Ramos (cell line): Measurements from ENCODE around the gene GBF1.
"Not testable (repeated sequence)": the region's sequence is repeated elsewhere in the genome, so short reads cannot be mapped to it uniquely, and the experiment has no call there.

Experiments used
- in situ Hi-C: fragments of 300-500 bp; cut with MboI; formaldehyde crosslinking; loops from one replicate; pipeline ENCODE4 v1.14.3; 2022; ENCODE audit warnings: low sequenced_read_pairs; ENCODE audit not compliant: unreplicated experiment

The GBF1 gene

GRCh38 chr10:102291221-102291905 lies 46.0 kb downstream of the GBF1 start:
- in situ Hi-C loops: no loop called here

GRCh38 chr10:102297101-102297500 lies 51.8 kb downstream of the GBF1 start:
- in situ Hi-C loops: no loop called here

GRCh38 chr10:102298899-102299298 lies 53.6 kb downstream of the GBF1 start:
- in situ Hi-C loops: no loop called here

- in situ Hi-C loops: no loop called here
Measured at GRCh38 chr10:102299873-102300272, 54.5 kb downstream of the GBF1 start.

GRCh38 chr10:102300278-102300843 lies 55.0 kb downstream of the GBF1 start:
- in situ Hi-C loops: no loop called here

- in situ Hi-C loops: not testable (repeated sequence)
Measured at GRCh38 chr10:102300912-102301311, 55.6 kb downstream of the GBF1 start.

- in situ Hi-C loops: not testable (repeated sequence)
Measured at GRCh38 chr10:102301332-102301731, 56.0 kb downstream of the GBF1 start.

- in situ Hi-C loops: no loop called here
Measured at GRCh38 chr10:102302611-102303010, 57.3 kb downstream of the GBF1 start.

- in situ Hi-C loops: no loop called here
Measured at GRCh38 chr10:102306006-102306405, 60.7 kb downstream of the GBF1 start.

- in situ Hi-C loops: no loop called here
Measured at GRCh38 chr10:102306710-102307109, 61.4 kb downstream of the GBF1 start.

- in situ Hi-C loops: not testable (repeated sequence)
Measured at GRCh38 chr10:102308318-102308717, 63.0 kb downstream of the GBF1 start.

- in situ Hi-C loops: no loop called here
Measured at GRCh38 chr10:102309236-102309635, 63.9 kb downstream of the GBF1 start.

GRCh38 chr10:102309916-102310315 lies 64.6 kb downstream of the GBF1 start:
- in situ Hi-C loops: no loop called here

GRCh38 chr10:102310361-102311024 lies 65.2 kb downstream of the GBF1 start:
- in situ Hi-C loops: no loop called here

- in situ Hi-C loops: no loop called here
Measured at GRCh38 chr10:102311025-102311420, 65.7 kb downstream of the GBF1 start.

- in situ Hi-C loops: no loop called here
Measured at GRCh38 chr10:102312683-102313082, 67.4 kb downstream of the GBF1 start.

GRCh38 chr10:102313221-102313896 lies 68.0 kb downstream of the GBF1 start:
- in situ Hi-C loops: no loop called here

- in situ Hi-C loops: no loop called here
Measured at GRCh38 chr10:102314801-102315200, 69.5 kb downstream of the GBF1 start.

- in situ Hi-C loops: no loop called here
Measured at GRCh38 chr10:102316421-102316820, 71.1 kb downstream of the GBF1 start.

- in situ Hi-C loops: no loop called here
Measured at GRCh38 chr10:102322914-102323313, 77.6 kb downstream of the GBF1 start.

GRCh38 chr10:102324061-102324460 lies 78.7 kb downstream of the GBF1 start:
- in situ Hi-C loops: no loop called here
